Measurements from ENCODE around the gene LRRC27.

Gene LRRC27

DNA sequence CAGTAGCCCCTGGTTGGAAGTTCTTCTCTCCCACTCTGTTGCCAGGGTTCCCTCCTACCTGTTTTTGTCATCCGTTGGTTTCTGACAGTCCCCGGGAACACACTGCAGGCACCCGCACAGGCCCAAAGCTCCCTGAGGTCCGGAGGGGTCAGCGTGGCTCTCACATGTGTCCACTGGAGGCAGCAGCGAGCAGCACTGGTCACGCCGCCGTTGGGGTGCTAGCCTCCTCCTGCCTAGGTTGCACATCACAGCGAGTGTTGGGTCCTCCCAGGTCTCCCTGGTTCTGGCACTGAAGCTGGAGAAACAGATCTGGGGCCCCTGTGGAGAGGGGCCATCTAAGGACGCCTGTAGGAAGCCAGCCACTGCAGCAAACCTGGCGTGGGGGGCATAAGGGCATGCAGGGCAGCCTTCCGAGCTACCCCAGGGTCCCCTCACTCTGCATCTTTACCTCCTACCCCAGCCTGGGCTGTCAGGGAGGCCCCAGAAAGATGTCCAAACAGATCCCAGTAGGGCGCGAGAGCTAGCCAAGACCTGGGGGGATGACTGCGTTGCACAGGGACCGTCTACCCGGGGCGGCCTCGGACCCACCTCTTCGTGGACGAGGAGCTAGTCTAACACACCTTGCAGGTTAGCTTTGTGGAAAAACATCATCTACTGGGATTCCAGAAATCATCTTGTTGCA lies 28.9 kb downstream of the LRRC27 start:
- DNase-seq, result no peak

DNA sequence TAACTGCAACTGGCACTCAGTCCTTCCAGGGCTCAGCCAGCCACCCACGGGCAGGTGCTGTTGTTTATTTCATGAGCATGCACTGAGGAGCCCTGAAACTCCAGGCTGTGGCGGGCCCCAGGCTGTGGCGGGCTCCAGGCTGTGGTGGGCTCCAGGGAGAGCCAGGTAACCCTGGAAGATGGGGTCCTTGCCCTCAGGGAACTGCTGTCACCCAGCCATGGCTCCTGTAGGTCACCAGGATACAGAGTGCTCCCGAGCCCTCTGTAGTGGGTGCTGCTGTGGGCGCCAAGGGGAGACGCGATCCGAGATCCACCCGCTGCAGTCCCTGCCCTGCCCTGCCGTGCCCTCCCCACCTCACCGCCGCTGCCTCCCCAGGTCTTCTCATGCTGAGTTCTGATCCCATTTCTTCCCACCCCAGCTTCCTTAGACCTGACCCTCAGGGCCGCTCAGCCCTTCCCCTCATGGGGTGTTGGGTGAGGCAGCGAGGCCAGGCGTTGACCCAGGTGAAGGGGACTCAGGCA lies 29.6 kb downstream of the LRRC27 start:
- no peak for DNase-seq

DNA sequence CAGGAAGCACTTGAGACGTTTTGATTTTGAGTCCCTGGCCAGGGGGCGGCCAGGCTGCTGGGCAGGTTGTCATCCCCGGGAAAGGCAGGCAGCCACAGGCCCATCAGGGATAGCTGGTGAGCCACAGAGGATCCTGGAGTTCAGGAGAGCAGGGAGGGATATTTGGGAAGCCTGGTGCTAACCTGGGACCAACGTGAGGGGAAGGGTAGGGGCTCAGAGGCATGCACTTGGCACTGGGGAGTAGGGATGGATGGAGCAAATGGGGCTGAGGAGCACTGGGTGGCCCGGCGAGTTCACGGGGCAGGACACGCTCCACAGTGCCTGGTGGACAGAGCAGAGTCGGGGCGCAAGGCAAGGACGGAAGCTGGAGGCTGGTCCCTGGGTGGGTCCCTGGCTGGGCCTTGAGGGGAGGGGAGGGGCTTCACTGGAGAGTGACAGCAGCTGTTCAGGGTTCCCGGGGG lies 30.2 kb downstream of the LRRC27 start:
- no peak for DNase-seq

DNA sequence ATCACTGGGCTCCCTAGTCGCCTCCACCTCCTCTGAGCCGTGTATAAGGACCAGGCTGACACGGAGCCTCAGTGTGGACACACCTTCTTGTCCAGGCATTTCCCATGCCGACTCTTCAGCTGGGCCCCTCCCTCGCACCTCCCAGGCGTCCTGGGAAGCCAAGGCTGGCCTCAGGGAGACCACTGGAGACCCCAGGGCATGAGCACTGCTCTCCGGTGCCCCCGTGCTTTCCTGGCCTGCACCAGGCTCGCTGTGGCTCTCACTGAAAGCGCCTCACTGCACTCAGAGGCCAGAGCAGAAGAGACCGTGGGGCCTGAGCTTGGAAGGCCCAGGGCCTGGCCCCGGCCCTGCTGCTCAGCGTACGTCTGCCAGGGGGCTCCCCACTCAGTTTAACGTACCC lies 31.4 kb downstream of the LRRC27 start:
- DNase-seq, result no peak

DNA sequence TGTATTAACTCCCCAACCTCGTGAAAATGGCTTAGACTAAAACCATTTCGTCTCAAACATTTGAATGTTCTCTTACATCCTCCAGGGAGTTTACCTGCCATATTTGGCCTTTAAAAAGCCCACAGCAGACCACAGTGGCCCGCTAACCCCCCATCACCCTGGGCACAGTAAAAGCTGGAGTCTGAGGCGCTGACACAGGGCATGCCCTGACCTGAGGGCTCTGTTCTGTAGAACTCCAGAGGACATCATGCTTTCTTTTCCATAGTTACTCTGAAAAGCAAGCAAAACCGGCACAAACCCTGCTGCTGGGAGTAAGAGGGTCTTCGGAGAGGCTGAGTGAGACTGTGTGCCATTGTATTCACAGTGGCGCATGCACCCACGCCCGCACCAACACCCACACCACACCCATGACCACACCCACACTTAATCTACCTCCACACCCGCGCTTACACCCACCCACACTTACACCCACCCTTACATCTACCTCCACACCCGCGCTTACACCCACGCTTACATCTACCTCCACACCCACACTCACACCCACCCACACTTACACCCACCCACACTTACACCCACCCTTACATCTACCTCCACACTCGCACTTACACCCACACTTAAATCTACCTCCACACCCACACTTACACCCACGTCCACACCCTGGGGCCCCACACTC lies 32.1 kb downstream of the LRRC27 start:
- no peak for DNase-seq

DNA sequence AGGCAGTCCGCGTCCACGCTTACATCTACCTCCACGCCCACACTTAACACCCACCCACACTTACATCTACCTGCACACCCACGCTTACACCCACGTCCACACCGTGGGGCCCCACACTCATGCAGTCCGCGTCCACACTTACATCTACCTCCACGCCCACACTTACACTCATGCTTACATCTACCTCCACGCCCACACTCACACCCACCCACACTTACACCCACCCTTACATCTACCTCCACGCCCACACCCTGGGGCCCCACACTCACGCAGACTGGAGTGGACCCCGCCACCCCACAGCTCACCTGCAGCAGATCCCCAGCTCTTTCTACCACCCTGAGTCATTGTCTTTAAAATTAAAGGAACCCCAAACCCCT lies 32.6 kb downstream of the LRRC27 start:
- no peak for DNase-seq

DNA sequence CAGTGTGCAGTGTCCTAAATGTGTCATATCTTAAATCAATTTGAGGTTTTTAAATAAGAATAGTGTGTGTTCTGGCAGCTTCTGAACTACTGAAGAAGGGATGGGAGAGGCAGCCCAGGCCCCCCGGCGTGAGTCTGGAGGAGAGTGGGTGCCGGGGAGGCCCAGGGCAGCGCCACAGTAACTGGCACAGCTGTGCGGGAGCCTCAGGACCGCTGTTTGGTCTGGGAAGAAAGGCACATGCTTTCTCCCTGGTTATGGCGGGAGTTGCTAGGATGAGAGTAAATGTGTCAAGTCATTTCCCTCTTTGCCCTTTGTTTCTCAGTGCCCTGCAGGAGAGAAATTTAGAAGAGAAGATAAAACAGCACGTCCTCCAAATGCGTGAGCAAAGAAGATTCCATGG lies 33.1 kb downstream of the LRRC27 start:
- DNase-seq, result no peak

DNA sequence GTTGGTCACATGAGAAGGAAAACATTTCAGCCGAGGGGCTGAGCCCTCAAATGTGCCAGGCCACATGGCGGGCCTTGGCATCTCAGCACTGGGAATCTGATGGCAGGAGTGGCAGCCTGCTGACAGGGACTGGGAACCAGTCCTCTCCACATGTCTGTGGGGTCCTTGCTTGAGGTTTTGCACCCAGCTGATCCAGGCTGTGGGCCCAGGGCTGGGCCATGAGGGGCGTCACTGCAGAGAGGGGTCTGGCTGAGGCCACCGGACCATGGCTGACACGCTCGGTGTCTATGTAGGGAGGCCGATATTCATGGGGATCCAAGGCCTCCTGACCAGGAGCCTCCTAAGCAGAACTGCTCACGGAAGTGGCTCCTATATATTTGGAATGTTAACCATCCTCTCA lies 34.0 kb downstream of the LRRC27 start:
- DNase-seq, result no peak

DNA sequence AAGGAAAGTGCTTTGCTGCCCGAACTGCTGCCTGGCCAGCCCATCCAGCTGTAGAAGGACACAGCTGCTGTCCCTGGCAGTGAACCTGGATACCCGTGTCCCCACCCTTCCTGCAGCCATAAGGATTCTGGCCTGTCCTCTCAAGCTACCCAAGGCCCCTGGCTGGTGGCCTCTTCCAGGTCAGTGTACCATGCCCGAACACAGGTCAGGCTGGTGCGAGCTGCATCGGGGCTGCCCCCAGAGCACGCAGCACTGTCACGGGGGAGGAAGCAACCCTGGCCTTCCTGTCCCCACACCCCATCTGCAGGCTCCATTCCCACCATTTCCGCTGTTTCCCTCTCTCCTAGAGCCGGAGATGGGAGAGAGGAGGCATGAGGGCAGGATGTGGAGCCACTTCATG lies 34.5 kb downstream of the LRRC27 start:
- DNase-seq, result no peak

DNA sequence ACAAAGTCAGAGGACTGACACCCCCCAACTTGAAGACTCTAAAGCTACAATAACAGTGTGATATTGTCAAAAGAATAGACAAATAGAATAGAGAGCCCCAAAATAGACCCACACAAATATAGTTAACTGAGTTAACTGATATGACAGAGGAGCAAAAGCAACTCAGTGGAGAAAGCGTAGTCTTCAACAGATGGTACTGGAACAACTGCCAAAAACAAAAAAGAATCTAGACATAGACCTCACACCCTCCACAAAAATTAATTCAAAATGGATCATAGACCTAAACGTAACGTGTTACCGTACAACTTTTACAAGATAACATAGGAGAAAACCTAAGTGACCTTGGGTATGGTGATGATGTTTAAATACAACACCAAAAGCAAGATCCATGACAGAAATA lies 36.4 kb downstream of the LRRC27 start:
- DNase-seq, result no peak

DNA sequence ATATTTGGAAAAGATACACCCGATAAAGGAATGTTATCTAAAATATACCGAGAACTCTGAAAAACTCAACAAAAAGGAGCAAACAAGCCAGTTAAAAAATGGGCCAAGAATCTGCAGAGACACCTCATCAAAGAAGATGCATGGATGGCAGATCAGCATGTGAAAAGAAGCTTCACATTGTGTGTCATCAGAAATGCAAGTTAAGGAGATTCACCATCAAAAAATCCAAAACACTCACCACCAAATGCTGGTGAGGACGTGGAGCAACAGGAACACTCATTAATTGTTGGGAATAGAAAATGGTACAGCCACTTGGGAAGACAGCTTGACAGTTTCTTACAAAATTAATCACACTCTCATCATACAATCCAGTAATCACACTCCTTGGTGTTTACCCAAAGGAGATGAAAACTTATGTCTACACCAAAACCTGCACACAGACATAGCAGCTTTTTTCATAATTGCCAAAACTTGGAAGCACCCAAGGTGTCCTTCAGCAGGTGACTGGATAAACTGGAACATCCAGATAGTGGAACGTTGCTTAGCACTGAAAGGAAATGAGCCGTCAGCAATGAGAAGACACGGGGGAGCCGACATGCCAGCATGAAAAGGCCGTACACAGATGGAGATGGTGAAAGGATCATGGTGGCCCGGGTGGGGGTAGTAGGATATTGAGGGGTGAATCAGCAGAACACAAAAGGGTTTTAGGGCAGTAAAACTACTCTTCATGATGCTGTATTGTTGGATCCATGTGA lies 37.1 kb downstream of the LRRC27 start:
- no peak for DNase-seq

DNA sequence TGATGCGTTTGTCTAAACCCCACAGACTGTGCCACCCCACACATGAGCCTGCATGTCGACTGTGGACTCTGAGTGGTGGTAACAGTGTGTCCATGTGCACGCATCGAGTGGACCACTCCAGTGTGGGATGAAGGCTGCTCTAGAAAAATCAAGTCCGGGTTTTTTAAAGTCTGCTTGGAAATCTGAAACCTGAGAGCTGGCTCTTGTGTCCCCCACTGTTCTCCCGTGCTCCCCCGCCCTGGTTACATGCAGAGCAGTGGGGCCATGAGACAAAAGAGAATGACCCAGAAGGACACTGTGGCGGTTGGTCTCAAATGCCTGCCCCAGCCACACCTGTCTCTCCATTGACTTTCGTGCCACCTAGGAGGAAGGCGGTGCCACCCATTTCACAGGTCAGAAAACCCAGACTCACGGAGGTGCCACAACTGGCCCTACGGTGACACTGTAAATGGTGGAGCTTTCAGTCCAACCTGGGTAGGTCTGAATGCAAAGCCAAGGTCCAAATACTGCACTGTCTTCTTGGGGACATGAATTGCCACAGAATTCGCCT lies 37.7 kb downstream of the LRRC27 start:
- no peak for DNase-seq

DNA sequence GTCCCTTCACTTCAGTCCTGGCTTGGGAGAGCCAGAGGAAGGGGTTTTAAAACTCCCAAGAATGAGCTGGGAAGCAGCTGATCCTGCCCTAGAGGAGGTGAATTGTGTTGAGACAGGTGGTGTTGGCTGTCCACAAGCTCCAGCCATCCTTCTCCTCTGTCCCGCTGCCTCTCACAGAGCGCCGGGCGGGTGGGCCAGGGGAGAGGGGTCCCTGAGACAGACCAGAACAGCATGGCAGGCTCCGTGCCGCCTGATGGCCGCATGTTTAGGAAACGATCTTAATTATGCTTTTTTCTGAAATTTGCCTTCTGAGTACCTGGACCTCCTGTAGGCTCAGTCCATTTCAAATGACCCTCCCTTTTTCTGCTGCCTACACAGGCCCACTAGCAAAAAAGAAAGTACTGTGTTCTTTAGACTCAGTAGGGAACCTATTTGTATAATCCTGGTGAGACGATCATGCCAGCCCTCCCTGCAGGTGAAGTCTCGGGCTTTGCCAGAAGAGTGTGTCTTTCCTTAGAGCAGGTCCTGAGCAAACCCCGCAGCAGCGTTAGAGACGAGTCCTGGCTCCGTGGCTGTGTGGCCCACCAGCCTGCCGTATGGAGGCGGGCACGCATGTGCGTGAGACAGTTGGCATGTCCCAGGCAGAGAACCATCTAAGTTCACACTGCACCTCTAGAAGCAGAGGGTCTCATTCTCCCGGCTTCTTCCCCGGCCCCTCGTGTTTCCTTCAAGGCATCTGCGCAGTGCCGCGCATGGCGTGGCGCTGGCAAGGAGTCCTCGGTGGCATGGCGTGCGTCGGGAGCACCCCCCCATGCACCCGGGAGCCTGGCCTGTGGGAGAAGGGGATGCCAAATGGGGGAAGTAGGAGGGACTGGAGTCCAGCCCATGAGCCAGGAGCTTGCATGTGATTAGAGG lies 38.7 kb downstream of the LRRC27 start:
- no peak for DNase-seq

DNA sequence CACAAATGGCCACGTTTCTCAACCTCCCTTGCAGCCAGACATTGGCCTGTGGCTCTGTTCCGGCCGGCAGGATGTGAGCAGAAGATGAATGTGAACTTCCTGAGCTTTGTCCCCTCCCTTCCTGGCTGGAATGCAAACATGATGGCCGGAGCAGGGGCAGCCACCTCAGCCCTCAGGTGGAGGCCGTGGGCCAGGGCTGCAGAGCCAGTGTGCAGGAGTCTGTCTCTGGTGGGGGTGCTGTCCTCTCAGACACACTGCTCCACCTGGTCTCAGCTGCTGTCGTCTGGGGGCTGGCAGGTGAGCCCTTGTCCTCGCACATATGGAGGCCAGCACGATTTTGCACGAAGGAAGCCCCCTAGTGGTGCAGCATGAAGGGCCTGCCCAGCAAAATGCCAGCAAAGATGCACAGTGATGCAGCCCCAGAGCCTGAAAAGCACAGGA lies 39.7 kb downstream of the LRRC27 start:
- no peak for DNase-seq

DNA sequence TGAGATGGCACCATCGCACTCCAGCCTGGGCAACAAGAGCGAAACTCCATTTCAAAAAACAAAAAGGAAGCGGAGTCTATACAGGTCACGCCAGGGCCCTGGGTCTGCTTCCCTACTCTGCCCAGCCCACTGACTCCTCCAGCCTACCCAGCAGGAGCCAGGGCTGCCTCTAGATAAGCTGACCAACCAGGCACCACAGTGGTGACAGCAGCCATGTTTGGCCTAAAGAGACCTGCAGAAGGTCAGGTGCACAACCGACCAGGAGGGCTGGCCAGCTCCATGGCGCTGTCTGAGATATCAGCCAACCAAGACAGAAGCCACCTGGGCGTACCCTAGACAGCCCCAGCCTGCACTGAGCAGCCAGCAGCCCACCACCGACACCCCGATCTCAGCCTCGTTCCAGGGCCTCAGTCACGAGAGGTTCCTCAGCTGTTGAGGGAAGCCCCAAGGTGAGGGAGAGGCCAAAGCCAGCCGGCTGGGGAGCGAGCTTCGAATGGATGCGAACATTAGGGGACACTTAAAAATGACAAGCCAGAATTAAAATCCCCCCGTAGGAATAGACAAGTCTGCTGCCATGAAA lies 40.6 kb downstream of the LRRC27 start:
- DNase-seq, result no peak

DNA sequence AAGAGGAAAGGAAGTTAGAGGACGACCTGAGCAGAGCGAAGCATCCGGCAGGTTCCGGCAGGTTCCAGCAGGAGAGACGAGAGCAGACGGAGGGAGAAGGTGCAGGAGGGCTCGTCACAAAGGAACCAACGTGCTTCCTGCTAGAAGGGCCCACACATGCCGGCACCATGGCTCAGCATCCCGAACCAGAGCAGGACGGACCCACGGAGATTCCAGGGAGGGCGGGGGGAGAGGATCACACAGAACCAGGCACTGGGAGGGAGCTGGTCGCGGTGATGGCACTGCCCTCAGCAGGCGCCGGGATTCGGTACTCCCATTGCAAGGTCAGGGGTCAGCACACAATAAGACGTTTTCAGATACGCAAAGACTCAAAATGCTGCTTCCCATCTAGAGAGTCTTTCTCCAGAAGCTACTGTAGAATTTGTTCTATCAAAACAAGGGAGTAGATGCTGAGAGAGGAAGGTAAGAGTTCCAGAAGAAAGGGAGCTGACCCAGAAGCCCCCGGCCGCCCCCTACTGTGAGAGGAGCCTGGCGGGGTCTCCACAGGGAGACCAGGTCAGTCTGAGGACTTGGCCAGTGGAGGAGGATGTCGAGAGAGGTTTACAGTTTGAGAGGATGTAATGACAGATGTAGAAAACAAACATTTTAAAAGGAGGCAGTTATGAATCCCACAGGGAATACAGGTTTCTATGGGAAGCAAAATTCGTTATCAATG lies 41.4 kb downstream of the LRRC27 start:
- DNase-seq, result no peak

DNA sequence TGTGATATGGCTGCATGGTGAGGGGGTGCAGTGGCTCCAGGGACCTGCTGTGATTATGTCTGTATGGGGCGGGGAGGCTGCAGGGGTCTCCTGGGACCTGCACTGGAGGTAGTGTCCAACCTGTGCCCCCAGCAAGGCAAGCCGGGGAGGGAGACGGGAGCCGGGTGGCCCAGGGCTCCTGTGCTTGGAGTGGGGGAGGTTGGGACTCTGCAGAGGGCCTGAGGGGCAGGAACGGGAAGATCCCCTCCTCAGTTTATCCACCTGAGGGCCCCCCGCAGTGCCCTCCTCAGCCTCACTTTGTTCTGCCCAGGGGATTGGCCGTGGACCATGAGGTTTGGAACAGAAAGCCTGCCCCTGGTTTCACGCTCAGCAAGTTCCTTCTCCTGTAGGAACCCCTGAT lies 42.2 kb downstream of the LRRC27 start:
- DNase-seq, result no peak

DNA sequence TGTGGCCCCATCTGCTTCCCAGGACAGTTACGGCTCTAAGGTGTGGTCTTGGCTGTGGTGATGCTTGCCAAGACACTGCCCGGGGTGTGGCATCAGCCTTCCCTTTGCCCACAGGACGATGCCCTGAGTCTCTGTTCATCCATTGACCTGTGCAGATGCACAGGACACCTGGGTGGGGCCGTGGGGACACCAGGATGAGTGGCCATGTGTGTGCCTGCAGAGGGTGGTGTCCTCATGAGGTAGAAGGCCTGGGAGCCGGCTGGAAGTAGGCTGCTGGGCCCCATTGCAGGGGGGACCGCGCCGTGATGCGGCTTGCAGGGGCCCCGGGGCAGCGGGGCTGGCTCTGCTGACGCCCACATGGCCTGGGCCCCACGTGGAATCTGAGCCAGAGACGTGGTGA lies 42.6 kb downstream of the LRRC27 start:
- DNase-seq, result no peak

DNA sequence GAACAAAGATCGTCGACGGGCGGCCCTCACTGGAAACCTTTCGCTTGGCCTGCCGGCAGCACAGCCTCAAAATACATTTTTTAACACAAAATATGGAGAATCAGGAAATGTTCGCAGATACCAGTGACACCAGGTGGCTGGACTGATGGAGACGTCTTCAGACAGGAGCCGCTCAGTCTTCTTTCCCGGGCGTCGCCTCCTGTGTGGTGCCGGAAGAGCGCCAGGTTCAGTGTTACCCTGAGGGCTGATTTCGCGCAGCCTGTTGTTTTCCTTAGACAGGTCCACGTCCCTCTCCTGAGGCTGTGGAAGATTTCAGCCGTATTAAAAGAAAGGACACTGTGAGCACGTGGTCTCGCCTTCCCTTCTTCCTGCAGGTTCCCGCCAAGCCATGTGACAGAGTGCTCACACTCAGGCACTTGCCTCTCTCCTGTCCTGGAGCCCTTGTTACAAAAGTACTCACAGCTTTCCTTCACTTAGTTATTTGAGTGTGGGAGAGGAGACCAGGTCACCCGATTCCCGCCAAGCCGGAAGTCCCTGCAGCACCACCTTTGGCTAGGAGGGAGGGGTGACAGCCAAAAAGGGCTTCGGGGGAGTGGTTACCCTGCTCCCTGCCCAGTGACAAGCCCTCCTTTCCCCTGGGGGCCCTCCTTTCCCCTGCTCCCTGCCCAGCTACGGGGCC lies 43.3 kb downstream of the LRRC27 start:
- DNase-seq, result no peak

DNA sequence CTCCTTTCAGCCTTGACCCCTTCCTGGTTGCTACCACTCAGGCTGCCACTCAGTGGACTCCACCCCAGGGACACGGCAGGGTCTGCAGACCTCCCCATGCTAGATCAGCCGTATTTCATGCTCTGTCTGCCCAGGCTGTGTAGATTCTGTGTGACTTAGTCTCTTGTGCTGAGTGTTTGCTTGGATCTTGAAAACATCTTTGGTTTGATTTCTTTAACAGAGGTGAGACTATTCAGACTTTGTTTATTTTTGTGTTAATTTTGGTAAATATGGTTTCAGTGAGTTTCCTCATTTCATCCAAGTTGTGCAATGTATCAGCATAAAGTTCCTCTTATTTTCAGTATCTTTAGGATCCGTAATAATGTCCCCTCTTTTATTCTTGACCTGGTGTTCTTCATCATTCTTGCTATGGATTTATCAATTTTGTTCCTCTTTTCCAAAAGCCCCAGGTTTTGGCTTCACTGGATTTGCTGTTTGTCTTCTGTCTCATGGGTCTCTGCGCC lies 43.9 kb downstream of the LRRC27 start:
- DNase-seq, result no peak
